ENCODE data around the gene PCSK7.

DNA sequence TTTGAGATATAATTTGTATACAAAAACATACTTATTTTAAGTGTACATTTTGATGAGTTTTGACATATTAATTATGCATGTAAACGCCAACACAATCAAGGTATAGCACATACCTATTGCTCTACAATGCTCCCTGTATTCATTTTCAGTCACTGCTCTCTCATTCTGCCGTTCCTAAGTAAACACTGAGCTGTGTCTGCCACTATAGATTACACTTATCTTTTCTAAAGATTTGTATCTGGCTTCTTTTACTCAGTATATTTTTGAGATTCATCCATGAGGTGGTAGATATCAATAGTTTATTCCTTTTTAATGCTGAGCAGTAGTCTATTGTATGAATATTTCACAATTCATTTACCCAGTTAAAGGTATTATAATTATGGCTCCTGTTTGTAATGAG, 33.9 kb upstream of the PCSK7 start:
- no peak for TF ChIP-seq BCL11A (IDR thresholded peaks at IDR 0.05; ENCODE audit: low read depth, low read length)
- TF ChIP-seq, protein P1, sequence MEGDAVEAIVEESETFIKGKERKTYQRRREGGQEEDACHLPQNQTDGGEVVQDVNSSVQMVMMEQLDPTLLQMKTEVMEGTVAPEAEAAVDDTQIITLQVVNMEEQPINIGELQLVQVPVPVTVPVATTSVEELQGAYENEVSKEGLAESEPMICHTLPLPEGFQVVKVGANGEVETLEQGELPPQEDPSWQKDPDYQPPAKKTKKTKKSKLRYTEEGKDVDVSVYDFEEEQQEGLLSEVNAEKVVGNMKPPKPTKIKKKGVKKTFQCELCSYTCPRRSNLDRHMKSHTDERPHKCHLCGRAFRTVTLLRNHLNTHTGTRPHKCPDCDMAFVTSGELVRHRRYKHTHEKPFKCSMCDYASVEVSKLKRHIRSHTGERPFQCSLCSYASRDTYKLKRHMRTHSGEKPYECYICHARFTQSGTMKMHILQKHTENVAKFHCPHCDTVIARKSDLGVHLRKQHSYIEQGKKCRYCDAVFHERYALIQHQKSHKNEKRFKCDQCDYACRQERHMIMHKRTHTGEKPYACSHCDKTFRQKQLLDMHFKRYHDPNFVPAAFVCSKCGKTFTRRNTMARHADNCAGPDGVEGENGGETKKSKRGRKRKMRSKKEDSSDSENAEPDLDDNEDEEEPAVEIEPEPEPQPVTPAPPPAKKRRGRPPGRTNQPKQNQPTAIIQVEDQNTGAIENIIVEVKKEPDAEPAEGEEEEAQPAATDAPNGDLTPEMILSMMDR (IDR thresholded peaks at IDR 0.05 in 2 of 3, conservative IDR thresholded peaks at IDR 0.05 in 1 of 3; ENCODE audit: control insufficient read depth in 2 of 3, extremely low read depth in 1 of 3, insufficient read depth in 1 of 3, low read depth in 3 of 3, low read length in 3 of 3) = no peak
- no peak for TF ChIP-seq ZNF274 (IDR thresholded peaks at IDR 0.05; ENCODE audit: insufficient read depth, insufficient read length)
- no peak for TF ChIP-seq GATAD2B (conservative IDR thresholded peaks at IDR 0.05; ENCODE audit: low read depth)

All from GM12878 (cell line).